Sciatic nerve (tissue), 2 donors: ENCODE data around the gene SLC26A1. TPM values are rescaled to one million over a fixed set of nuclear protein-coding genes. Genes with fewer than 3 reads are reported as not detected.

Experiments
- ATAC-seq: fragments of 200-7000 bp; cut with Tn5 transposase; one replicate; pipeline ENCODE4 v1.9.1; 2020; ENCODE audit warnings: mild to moderate bottlenecking, moderate library complexity
- DNase-seq: peaks from one replicate; pipeline ENCODE4 v3.0.0-alpha.2; 2020; ENCODE audit warnings: low spot score
- intact Hi-C: fragments of 100-400 bp; cut with DNase I; formaldehyde crosslinking; loops from one replicate; pipeline ENCODE4 v1.14.2; 2022
- total RNA-seq: library from RNA; stranded (reverse); fragmentation: NEBNext Ultra II Directional; extraction: Animal tissue kit (Norgen Biotek cat#: 25700); gene quantifications from one replicate; pipeline ENCODE4 v1.2.1, GENCODE V29; 2021
- donor health status: DM: no; HTN: no; CAD: no.
- donor health status: DM: no; HTN: no; CAD: no.

Gene SLC26A1
- total RNA-seq, 1 donor from 2014 or later, result 0.45 TPM

GRCh38 chr4:970854-971520 lies 22.2 kb downstream of the SLC26A1 start:
- intact Hi-C loops, result no loop called here
- no peak for ATAC-seq
- DNase-seq, result no peak

- no peak for DNase-seq
- no peak for ATAC-seq
- intact Hi-C loops, result no loop called here
These were observed 23.0 kb downstream of the SLC26A1 start for GRCh38 chr4:970046-970745.

- no peak for ATAC-seq
- no peak for DNase-seq
- intact Hi-C loops, result loop anchor here (2.0 kb wide), 1 partner anchor 38 kb away; no protein-coding TSS in a partner anchor
These were observed 24.4 kb downstream of the SLC26A1 start for GRCh38 chr4:968621-969394.

GRCh38 chr4:968221-968620 lies 25.0 kb downstream of the SLC26A1 start:
- ATAC-seq (no peak), DNase-seq (no peak)
- intact Hi-C loops, result loop anchor here (2.0 kb wide), 1 partner anchor 37 kb away; no protein-coding TSS in a partner anchor

GRCh38 chr4:967113-968104 lies 25.8 kb downstream of the SLC26A1 start:
- DNase-seq, result no peak
- intact Hi-C loops, result loop anchor here (2.0 kb wide), 1 partner anchor 37 kb away; no protein-coding TSS in a partner anchor
- no peak for ATAC-seq

- DNase-seq (no peak), ATAC-seq (no peak)
- intact Hi-C loops, result no loop called here
These were observed 26.7 kb downstream of the SLC26A1 start for GRCh38 chr4:966266-967112.

- no peak for ATAC-seq
- DNase-seq, result no peak
- intact Hi-C loops, result no loop called here
These were observed 27.5 kb downstream of the SLC26A1 start for GRCh38 chr4:965766-966134.

- no peak for ATAC-seq
- intact Hi-C loops, result no loop called here
- no peak for DNase-seq
These were observed 28.0 kb downstream of the SLC26A1 start for GRCh38 chr4:965048-965765.

- no peak for DNase-seq
- no peak for ATAC-seq
- intact Hi-C loops, result no loop called here
These were observed 28.7 kb downstream of the SLC26A1 start for GRCh38 chr4:964346-965025.

- no peak for DNase-seq
- intact Hi-C loops, result no loop called here
- no peak for ATAC-seq
These were observed 29.7 kb downstream of the SLC26A1 start for GRCh38 chr4:963276-964225.

GRCh38 chr4:962231-963208 lies 30.7 kb downstream of the SLC26A1 start:
- no peak for DNase-seq
- no peak for ATAC-seq
- intact Hi-C loops, result no loop called here

GRCh38 chr4:961351-962230 lies 31.6 kb downstream of the SLC26A1 start:
- no peak for ATAC-seq
- intact Hi-C loops, result no loop called here
- no peak for DNase-seq

GRCh38 chr4:960636-961350 lies 32.4 kb downstream of the SLC26A1 start:
- no peak for ATAC-seq
- DNase-seq, result no peak
- intact Hi-C loops, result no loop called here
